ENCODE data around the gene FASTKD1.

- TF ChIP-seq CTCF (conservative IDR thresholded peaks at IDR 0.05; ENCODE audit: low read length), result no peak
- TF ChIP-seq EZH2phosphoT487 (IDR thresholded peaks at IDR 0.05; ENCODE audit: borderline replicate concordance), result no peak
Measured at GRCh38 chr2:169590804-169591203, 17.1 kb upstream of the FASTKD1 start.
